Neutrophil (primary cell): ENCODE measurements around the gene MYO7A.

Experiments used
- H3K27ac ChIP-seq: fragments of 200-600 bp; sonication (generic); 2 replicates; pipeline ENCODE4 v1.5.1; 2016; ENCODE audit warnings: mild to moderate bottlenecking, moderate library complexity
- H3K27me3 ChIP-seq: fragments of 200-600 bp; sonication (generic); 2 replicates; pipeline ENCODE4 v1.6.0; 2016; ENCODE audit warnings: mild to moderate bottlenecking
- H3K36me3 ChIP-seq: fragments of 200-600 bp; sonication (generic); 2 replicates; pipeline ENCODE4 v1.5.1; 2017
- H3K4me1 ChIP-seq, 2 experiments: fragments of 200-600 bp in 1 of 2; sonication (generic) in 1 of 2; 1 replicate in 1 of 2; 2 replicates in 1 of 2; pipeline versions ENCODE4 v1.5.1 to v1.6.1; 2013 to 2016; ENCODE audit warnings: low read depth in 1 of 2, low read length in 1 of 2, mild to moderate bottlenecking in 1 of 2, moderate library complexity in 1 of 2; ENCODE audit not compliant: control insufficient read depth in 1 of 2, insufficient read depth in 1 of 2
- H3K4me3 ChIP-seq, 2 experiments: fragments of 200-600 bp in 1 of 2; sonication (generic) in 1 of 2; 1 replicate in 1 of 2; 2 replicates in 1 of 2; pipeline ENCODE4 v1.5.1; 2013 to 2016; ENCODE audit warnings: low read depth in 1 of 2, low read length in 1 of 2, mild to moderate bottlenecking in 1 of 2, moderate library complexity in 1 of 2
- H3K9me3 ChIP-seq: fragments of 200-600 bp; sonication (generic); 2 replicates; pipeline ENCODE4 v1.5.1; 2016
- TF ChIP-seq, protein P1 (sequence below): fragments of 200-600 bp; sonication (generic); IDR thresholded peaks from 2 replicates; pipeline ENCODE4 v1.5.1; 2016; ENCODE audit warnings: antibody characterized with exemption

Gene MYO7A

DNA sequence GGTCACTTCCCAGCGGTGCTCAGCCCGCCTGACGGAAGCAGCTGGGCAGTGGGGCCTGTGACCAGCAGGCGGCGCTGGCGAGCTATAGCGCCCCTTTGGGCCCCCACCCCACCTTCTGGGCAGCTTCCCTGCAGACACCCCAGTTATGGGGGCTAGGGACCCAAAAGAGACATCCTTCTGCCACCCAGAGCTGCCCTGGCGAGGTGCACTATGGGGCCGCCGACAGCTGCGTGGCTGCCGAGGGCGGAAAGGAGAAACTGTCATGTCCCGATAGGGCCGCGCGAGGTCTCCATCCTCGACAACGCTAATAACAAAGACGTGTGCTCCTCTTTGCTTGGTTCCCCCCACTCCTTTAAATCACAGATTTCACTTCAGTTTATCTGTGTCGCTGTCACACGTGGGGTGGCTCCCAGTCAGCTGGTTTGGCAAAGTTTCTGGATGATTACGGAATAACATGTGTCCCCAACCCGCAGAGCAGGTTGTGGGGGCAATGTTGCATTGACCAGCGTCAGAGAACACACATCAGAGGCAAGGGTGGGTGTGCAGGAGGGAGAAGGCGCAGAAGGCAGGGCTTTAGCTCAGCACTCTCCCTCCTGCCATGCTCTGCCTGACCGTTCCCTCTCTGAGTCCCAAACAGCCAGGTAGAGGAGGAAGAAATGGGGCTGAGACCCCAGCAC is 673 bp upstream of the MYO7A start:
- Histone ChIP-seq H3K9me3 (no peaks in the 10 kb centered on the region), H3K36me3 (no peaks in the 10 kb centered on the region), H3K4me1 (peaks cover 8% of the 10 kb centered on the region in 2 experiments), H3K27me3 (peaks cover 41% of the 10 kb centered on the region), H3K27ac (no peak overlapping the region), H3K4me3 (no peak overlapping the region)
- TF ChIP-seq, protein P1, sequence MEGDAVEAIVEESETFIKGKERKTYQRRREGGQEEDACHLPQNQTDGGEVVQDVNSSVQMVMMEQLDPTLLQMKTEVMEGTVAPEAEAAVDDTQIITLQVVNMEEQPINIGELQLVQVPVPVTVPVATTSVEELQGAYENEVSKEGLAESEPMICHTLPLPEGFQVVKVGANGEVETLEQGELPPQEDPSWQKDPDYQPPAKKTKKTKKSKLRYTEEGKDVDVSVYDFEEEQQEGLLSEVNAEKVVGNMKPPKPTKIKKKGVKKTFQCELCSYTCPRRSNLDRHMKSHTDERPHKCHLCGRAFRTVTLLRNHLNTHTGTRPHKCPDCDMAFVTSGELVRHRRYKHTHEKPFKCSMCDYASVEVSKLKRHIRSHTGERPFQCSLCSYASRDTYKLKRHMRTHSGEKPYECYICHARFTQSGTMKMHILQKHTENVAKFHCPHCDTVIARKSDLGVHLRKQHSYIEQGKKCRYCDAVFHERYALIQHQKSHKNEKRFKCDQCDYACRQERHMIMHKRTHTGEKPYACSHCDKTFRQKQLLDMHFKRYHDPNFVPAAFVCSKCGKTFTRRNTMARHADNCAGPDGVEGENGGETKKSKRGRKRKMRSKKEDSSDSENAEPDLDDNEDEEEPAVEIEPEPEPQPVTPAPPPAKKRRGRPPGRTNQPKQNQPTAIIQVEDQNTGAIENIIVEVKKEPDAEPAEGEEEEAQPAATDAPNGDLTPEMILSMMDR, result peak; percentile 43

DNA sequence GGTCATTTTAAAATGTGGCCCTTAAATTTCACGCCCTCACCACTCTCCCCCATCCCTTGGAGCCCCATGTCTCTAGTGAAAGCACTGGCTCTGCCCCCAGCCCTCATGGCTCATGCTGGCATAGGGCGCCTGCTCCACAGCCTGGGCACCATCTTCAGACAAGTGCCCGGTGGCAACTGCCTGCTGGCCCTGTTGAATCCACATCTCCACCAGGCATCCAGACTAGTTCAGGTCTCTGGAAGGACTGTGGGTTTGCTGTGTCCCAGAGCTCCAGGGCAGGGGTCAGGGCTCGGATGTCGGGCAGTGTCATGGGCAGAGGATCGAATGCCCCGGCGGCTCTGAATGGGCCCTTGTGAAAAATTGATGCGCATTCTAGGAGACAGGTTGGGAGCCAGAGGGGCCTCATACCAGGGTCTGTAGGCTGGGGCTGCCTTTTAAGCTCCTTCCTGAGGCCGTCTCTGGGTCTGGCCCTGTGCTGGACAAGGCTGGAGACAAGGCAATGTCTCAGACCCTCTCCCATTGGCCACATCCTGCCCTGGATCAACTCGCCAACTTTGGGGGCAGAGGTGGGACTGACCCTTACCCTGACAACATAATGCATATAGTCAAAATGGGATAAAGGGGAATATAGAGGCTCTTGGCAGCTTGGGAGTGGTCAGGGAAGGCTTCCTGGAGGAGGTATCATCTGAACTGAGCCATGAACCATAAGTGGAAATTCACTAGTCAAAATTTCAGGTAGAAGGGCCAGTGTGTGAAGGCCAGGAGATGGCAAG is 1.2 kb downstream of the MYO7A start:
- no peaks in the 10 kb centered on the region for H3K9me3 ChIP-seq
- H3K27me3 ChIP-seq, result peaks cover 41% of the 10 kb centered on the region
- H3K4me1 ChIP-seq, result peaks cover 8% of the 10 kb centered on the region in 2 experiments
- TF ChIP-seq, protein P1, result no peak
- H3K27ac ChIP-seq, result no peak overlapping the region
- H3K36me3 ChIP-seq, result no peaks in the 10 kb centered on the region
- H3K4me3 ChIP-seq, result no peak overlapping the region

DNA sequence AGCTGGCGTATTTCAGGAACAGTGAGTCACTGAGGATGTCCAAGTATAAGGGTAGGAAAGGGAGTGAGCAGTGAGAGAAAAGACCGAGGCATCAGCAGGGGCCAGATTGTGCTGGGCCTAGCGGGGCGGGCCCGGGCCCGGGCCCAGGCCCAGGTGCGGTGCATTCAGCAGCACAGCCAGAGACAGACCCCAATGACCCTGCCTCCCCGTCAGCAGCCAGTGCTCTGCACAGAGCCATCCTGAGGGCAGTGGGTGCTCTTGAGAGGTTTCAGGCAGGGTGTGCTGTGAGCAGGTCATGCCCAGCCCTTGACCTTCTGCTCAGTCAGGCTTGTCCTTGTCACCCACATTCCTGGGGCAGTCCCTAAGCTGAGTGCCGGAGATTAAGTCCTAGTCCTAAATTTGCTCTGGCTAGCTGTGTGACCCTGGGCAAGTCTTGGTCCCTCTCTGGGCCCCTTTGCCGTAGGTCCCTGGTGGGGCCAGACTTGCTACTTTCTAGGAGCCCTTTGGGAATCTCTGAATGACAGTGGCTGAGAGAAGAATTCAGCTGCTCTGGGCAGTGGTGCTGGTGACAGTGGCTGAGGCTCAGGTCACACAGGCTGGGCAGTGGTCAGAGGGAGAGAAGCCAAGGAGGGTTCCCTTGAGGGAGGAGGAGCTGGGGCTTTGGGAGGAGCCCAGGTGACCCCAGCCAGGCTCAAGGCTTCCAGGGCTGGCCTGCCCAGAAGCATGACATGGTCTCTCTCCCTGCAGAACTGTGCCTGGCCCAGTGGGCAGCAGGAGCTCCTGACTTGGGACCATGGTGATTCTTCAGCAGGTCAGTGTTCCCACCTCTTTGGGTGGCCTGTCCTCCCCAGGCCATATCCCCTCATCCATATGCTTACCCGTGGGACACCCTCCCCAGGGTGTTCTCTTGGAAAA is 2.1 kb downstream of the MYO7A start:
- Histone ChIP-seq H3K27me3 (peaks cover 41% of the 10 kb centered on the region), H3K36me3 (no peaks in the 10 kb centered on the region), H3K4me1 (peaks cover 8% of the 10 kb centered on the region in 2 experiments), H3K4me3 (no peak overlapping the region), H3K27ac (no peak overlapping the region), H3K9me3 (no peaks in the 10 kb centered on the region)
- TF ChIP-seq, protein P1, result no peak

DNA sequence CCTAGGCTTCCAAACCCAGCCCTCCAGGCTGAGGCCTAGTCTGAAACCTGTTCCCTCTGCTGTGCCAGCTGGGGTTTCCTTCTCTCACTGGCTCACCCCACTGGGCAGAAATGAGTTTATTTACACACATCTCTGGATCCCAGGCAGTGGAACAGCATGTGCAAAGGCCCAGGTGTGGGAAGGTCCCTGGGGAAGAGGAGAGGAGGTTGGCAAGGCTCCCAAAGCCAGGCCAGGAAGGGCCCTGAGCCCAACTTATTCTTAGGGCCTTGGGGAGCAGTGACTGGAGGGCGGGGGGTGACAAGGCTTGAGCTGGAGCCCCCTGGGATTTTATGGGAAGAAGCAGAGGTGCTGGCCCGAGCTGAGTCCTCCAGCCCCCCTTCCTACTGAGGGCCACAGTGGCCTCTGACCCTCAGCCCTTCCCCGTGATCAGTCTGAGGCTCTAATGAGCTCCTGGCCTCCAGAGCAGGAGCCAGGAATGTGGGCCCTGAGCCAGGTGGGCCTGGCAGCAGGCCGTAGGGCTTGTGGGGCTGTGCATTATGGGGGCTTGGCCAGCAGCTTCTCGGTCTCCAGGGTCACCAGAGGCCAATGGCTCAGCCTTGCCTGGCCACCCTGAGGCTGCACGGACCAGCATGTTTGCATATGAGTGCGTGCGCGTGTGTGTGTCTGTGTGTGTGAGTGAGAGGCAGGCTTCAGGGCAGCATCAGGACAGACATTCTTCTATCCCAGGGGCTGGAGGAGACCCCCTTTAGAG is 2.9 kb downstream of the MYO7A start:
- peaks cover 45% of the 10 kb centered on the region for H3K27me3 ChIP-seq
- TF ChIP-seq, protein P1, result no peak
- no peaks in the 10 kb centered on the region for H3K9me3 ChIP-seq
- no peaks in the 10 kb centered on the region for H3K36me3 ChIP-seq
- H3K4me1 ChIP-seq, result peaks cover 8% of the 10 kb centered on the region in 2 experiments
- no peak overlapping the region for H3K27ac ChIP-seq
- no peak overlapping the region for H3K4me3 ChIP-seq

DNA sequence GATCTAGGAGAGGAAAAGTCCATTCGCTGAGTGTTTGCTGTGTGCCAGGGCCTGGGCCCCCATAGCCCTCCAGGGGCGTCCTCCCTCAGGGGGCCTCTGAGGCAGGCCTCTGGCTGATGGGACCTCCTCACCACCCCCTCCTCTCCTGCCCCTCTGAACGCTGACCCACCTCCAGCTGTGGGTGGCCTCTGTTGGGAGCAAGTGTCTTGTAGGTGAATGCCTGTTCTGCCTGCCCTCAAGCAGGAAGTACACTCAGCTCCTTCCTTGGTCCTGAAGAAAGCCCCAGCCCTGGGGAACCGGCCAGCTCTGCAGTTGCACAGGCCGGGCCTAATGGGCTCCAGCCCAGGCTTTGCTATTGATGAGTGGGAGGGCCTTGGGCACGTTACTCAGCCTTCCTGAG is 3.5 kb downstream of the MYO7A start:
- Histone ChIP-seq H3K4me3 (no peak overlapping the region), H3K27ac (no peak overlapping the region), H3K4me1 (peaks cover 8% of the 10 kb centered on the region in 2 experiments), H3K27me3 (peaks cover 45% of the 10 kb centered on the region), H3K36me3 (no peaks in the 10 kb centered on the region), H3K9me3 (no peaks in the 10 kb centered on the region)
- TF ChIP-seq, protein P1, result no peak
